Activated T-helper 17 cell treated with anti-CD3 and anti-CD28 coated beads, Interleukin-2, amount 50 U/mL, for 72 hours (primary cell): Measurements from ENCODE around the gene SLC44A2. TPM values are rescaled to one million over a fixed set of nuclear protein-coding genes. Genes with fewer than 3 reads are reported as not detected.
"Not testable (repeated sequence)": the region's sequence is repeated elsewhere in the genome, so short reads cannot be mapped to it uniquely, and the experiment has no call there.

Experiments used
- ATAC-seq: fragments of 150-1000 bp; cut with Tn5 transposase; replicated peaks from 2 replicates; pipeline ENCODE4 v1.10.0; 2021; ENCODE audit warnings: mild to moderate bottlenecking, moderate library complexity
- H3K27ac Mint-ChIP-seq: one replicate; pipeline ENCODE4 v1.8.0; 2022; ENCODE audit warnings: mixed read lengths
- H3K27me3 Mint-ChIP-seq: one replicate; pipeline ENCODE4 v1.8.0; 2022; ENCODE audit warnings: mixed read lengths
- H3K36me3 Mint-ChIP-seq: one replicate; pipeline ENCODE4 v1.8.0; 2022; ENCODE audit warnings: low read depth, mild to moderate bottlenecking, mixed read lengths
- H3K4me1 Mint-ChIP-seq: one replicate; pipeline ENCODE4 v1.8.0; 2022; ENCODE audit warnings: mixed read lengths
- H3K4me3 Mint-ChIP-seq: one replicate; pipeline ENCODE4 v1.8.0; 2022; ENCODE audit warnings: mild to moderate bottlenecking, mixed read lengths
- H3K9me3 Mint-ChIP-seq: one replicate; pipeline ENCODE4 v1.8.0; 2022; ENCODE audit warnings: mixed read lengths
- total RNA-seq, 2 donors: library from RNA; stranded (reverse); gene quantifications; one replicate each; pipeline ENCODE4 v1.2.3, GENCODE V29; 2022

SLC44A2 gene
- total RNA-seq, 2 donors from 2014 or later: 64.8 to 84.9 TPM

DNA sequence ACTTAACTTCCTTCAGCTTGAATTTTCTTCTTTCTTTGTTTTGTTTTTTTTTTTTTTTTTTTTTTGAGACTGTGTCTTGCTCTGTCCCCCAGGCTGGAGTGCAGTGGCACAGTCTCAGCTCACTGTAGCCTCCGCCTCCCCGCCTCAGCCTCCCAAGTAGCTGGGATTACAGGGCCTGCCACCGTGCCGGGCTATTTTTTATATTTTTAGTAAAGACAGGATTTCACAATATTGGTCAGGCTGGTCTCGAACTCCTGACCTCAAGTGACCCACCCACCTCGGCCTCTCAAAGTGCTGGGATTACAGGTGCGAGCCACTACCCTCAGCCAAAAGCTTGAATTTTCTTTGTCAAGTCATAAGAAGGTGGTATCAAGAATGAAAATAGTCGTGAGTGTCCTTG is 49.9 kb downstream of the SLC44A2 start:
- not testable (repeated sequence) for H3K4me3 Mint-ChIP-seq, H3K27ac Mint-ChIP-seq, ATAC-seq, H3K9me3 Mint-ChIP-seq, H3K4me1 Mint-ChIP-seq, H3K27me3 Mint-ChIP-seq
- H3K36me3 Mint-ChIP-seq: peaks cover 97% of the 10 kb centered on the region

DNA sequence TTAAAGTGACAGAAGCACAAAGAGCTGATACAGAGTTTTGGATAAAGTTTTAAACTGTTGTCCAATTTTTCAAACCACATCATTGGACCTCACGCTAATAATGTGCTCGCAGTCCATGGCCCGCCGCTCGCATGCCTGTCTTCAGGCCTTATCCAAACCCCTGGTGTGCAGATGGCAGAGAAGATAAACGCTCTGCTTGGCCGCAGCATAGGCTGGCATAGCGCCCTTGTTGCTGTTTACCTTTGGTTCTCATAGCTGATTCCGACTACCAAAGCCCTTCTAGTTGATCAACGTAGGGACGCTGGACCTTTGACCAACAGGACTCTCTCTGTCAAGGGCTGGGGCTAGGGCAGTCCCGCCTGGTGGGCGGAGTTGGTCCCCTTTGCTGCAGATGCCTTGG is 52.4 kb downstream of the SLC44A2 start:
- no peaks in the 10 kb centered on the region for H3K27me3 Mint-ChIP-seq
- peaks cover 99% of the 10 kb centered on the region for H3K36me3 Mint-ChIP-seq
- no peak overlapping the region for H3K27ac Mint-ChIP-seq
- H3K4me3 Mint-ChIP-seq: no peak overlapping the region
- H3K4me1 Mint-ChIP-seq: no peaks in the 10 kb centered on the region
- no peak for ATAC-seq
- no peaks in the 10 kb centered on the region for H3K9me3 Mint-ChIP-seq

DNA sequence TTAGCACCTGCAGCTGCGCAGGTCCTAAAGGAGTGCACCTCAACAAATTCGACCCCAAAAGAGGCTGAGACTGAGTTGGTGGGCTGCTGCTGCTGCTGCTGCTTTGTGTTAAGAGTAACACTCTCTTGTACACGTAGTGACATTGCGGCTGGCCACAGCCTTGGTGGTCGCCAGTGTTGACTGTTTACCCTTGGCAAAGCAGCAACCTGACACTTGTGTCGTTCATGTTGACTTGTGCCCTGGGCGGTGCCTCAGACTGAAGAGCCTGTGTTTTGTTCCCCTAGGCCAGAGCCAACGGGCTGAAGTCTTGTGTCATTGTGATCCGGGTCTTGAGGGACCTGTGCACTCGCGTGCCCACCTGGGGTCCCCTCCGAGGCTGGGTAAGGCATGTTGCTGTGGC is 53.5 kb downstream of the SLC44A2 start:
- Mint-ChIP-seq H3K9me3 (no peaks in the 10 kb centered on the region), H3K4me1 (no peaks in the 10 kb centered on the region), H3K36me3 (peaks cover 99% of the 10 kb centered on the region), H3K27ac (no peak overlapping the region), H3K27me3 (no peaks in the 10 kb centered on the region), H3K4me3 (no peak overlapping the region)
- ATAC-seq: no peak

DNA sequence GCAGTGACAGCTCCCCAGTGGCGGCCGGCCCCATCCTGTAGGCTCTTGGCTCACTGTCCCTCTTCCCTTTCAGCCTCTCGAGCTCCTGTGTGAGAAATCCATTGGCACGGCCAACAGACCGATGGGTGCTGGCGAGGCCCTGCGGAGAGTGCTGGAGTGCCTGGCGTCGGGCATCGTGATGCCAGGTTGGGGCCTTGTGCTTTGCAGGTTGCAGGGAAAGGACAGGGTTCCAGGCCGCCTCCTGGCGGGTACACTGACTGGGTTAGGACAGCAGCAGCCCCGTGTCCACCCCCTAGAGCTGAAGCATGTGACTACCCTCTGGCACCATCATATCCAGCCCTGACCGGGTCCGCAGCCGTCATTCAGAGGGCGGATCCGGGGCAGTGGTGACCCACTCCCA is 54.4 kb downstream of the SLC44A2 start:
- ATAC-seq: no peak
- Mint-ChIP-seq H3K27ac (no peak overlapping the region), H3K4me3 (no peak overlapping the region), H3K4me1 (no peaks in the 10 kb centered on the region), H3K9me3 (no peaks in the 10 kb centered on the region), H3K36me3 (peaks cover 99% of the 10 kb centered on the region), H3K27me3 (no peaks in the 10 kb centered on the region)

DNA sequence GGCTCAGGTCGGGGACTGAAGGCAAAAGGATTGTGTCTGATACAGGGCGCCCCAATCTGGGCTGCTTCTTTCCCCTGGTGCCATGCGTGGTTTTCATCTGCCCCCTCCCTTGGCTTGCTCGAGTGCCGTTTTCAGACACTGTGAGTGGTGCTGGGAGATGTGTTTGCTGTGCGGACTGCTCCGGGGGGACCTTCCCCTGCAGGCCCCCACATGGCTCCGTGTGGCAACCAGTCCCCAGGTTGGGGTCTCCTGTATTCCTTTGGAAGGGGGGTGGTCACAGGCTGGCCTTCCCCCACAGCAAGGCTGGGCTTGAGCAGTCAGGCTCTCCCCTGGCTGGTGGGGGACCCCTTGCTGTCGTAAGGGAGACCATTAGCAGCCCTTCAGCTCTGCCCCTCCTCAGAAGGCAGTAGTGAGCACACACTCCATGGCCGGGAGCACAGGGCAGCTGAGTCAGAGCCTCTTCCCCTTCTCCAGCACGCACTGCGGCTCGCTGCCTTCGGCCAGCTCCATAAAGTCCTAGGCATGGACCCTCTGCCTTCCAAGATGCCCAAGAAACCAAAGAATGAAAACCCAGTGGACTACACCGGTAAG is 55.3 kb downstream of the SLC44A2 start:
- Mint-ChIP-seq H3K4me1 (no peaks in the 10 kb centered on the region), H3K9me3 (no peaks in the 10 kb centered on the region), H3K36me3 (peaks cover 99% of the 10 kb centered on the region), H3K4me3 (no peak overlapping the region), H3K27me3 (no peaks in the 10 kb centered on the region), H3K27ac (no peak overlapping the region)
- ATAC-seq: no peak

DNA sequence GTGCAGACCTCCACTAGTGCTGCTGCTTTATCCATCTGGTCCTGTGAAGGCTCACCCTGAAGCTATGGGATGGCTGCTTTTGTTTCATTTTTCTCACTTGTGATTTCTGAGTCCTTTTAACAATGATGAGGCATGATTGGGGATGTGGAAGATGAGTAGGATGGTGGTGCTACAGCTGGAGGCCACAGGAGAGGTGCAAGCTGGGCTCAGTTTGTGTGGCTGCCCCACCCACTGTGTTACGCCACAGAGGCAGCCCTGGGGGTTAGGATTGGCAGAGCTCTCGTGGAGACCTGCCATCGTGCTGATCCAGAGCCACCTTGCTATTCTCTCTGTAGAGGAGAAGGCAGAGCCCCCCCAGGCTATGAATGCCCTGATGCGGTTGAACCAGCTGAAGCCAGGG is 56.3 kb downstream of the SLC44A2 start:
- no peak overlapping the region for H3K27ac Mint-ChIP-seq
- H3K9me3 Mint-ChIP-seq: no peaks in the 10 kb centered on the region
- peaks cover 94% of the 10 kb centered on the region for H3K36me3 Mint-ChIP-seq
- no peak overlapping the region for H3K4me3 Mint-ChIP-seq
- no peaks in the 10 kb centered on the region for H3K4me1 Mint-ChIP-seq
- no peaks in the 10 kb centered on the region for H3K27me3 Mint-ChIP-seq
- ATAC-seq: no peak

DNA sequence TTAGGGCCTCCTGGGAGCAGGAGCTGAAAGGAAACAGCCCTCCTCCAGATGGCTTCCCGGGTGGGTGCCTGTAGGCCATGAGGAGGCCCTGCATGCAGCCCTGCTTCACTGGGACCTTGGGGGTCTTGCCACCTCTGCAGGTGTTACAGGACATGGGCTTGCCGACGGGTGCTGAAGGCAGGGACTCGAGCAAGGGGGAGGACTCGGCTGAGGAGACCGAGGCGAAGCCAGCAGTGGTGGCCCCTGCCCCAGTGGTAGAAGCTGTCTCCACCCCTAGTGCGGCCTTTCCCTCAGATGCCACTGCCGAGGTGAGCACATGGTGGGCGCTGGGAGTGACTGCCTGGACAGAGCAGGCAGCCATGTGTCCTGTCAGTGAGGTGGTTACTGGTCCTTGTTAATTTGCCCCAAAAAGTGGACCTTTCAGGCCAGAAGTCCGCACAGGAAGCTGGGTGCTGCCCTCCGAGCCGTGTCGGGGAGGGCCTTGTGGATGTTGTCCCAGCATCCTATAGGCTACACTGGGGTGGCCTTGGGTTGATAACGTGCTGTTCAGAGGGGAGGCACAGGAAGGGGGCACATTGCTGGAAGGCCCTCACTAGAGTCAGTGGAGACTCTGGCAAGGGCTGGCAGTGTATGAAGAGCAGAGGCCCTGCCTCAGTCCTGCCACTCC is 57.2 kb downstream of the SLC44A2 start:
- H3K36me3 Mint-ChIP-seq: peaks cover 94% of the 10 kb centered on the region
- H3K4me1 Mint-ChIP-seq: no peaks in the 10 kb centered on the region
- H3K4me3 Mint-ChIP-seq: no peak overlapping the region
- no peak for ATAC-seq
- H3K27ac Mint-ChIP-seq: no peak overlapping the region
- no peaks in the 10 kb centered on the region for H3K9me3 Mint-ChIP-seq
- no peaks in the 10 kb centered on the region for H3K27me3 Mint-ChIP-seq

DNA sequence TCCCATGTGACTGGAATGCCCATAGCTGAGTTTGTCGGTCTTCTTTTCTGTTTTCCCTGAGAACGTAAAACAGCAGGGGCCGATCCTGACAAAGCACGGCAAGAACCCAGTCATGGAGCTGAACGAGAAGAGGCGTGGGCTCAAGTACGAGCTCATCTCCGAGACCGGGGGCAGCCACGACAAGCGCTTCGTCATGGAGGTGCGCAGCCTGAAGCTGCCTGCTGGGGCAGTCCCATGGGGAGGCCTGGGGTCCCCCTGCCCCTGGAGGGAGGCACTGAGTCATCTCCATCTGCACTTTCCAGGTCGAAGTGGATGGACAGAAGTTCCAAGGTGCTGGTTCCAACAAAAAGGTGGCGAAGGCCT is 57.7 kb downstream of the SLC44A2 start:
- no peaks in the 10 kb centered on the region for H3K27me3 Mint-ChIP-seq

DNA sequence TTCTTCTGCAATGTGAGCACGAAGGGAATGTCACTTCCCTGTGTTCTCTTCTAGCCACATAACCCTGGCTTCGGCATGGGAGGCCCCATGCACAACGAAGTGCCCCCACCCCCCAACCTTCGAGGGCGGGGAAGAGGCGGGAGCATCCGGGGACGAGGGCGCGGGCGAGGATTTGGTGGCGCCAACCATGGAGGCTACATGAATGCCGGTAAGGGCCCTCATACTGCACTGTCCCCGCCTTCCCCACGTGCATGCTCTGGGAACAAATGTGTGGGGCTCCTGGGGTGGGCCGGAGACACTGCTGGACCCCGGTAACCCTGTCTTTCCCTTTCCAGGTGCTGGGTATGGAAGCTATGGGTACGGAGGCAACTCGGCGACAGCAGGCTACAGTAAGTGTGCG is 58.2 kb downstream of the SLC44A2 start:
- peaks cover 94% of the 10 kb centered on the region for H3K36me3 Mint-ChIP-seq
- H3K27ac Mint-ChIP-seq: no peak overlapping the region

More for the DNA sequence above, 57.7 kb downstream of the SLC44A2 start:
- Mint-ChIP-seq H3K4me3 (no peak overlapping the region), H3K4me1 (no peaks in the 10 kb centered on the region), H3K9me3 (no peaks in the 10 kb centered on the region), H3K36me3 (peaks cover 94% of the 10 kb centered on the region), H3K27ac (no peak overlapping the region)
- ATAC-seq: no peak

DNA sequence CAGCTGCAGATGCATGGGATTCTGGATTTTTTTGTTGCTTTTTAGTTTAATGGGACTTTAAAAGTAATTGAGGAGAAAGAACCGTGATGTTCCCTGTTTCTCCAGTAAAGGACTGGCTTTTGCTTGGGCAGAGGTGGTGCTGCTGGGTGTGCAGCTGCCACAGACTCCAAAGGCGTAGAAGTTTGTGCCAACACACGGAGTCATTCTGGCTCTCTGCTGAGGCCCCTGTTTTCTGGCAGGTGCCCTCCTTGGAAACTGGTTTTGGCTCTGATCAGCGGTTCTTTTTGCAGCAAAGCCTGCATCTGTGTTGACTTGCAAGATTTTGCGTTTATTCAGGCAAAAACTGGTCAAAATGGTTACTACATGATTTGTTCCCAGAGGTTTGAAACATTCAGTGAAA is 59.9 kb downstream of the SLC44A2 start:
- Mint-ChIP-seq H3K9me3 (no peaks in the 10 kb centered on the region), H3K4me3 (no peak overlapping the region), H3K4me1 (no peaks in the 10 kb centered on the region), H3K27me3 (no peaks in the 10 kb centered on the region), H3K36me3 (peaks cover 94% of the 10 kb centered on the region), H3K27ac (no peak overlapping the region)
- ATAC-seq: no peak

More for the DNA sequence above, 58.2 kb downstream of the SLC44A2 start:
- Mint-ChIP-seq H3K9me3 (no peaks in the 10 kb centered on the region), H3K4me1 (no peaks in the 10 kb centered on the region), H3K27me3 (no peaks in the 10 kb centered on the region), H3K4me3 (no peak overlapping the region)
- no peak for ATAC-seq

DNA sequence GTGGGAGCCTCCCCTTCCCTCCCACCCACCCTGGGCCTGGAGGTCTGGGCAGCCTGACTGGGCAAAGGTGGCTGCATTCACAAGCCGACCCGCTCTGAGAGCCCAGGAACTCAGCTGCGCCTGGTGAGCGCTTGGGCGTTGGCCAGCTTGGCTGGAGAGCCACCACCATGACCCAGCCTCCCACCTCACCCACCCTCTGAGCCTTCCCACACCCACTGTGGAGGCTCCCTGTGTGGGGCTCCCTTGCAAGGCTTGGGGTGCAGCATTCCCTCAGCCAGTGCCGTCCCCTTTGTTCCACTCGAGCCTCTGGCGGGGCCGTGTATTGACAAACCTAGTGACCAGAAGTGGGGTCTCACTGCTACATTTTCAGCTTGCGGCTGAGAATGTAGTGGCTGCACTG is 60.8 kb downstream of the SLC44A2 start:
- Mint-ChIP-seq H3K27me3 (no peaks in the 10 kb centered on the region), H3K27ac (no peak overlapping the region), H3K9me3 (no peaks in the 10 kb centered on the region), H3K4me1 (no peaks in the 10 kb centered on the region), H3K4me3 (no peak overlapping the region), H3K36me3 (peaks cover 96% of the 10 kb centered on the region)
- ATAC-seq: no peak

DNA sequence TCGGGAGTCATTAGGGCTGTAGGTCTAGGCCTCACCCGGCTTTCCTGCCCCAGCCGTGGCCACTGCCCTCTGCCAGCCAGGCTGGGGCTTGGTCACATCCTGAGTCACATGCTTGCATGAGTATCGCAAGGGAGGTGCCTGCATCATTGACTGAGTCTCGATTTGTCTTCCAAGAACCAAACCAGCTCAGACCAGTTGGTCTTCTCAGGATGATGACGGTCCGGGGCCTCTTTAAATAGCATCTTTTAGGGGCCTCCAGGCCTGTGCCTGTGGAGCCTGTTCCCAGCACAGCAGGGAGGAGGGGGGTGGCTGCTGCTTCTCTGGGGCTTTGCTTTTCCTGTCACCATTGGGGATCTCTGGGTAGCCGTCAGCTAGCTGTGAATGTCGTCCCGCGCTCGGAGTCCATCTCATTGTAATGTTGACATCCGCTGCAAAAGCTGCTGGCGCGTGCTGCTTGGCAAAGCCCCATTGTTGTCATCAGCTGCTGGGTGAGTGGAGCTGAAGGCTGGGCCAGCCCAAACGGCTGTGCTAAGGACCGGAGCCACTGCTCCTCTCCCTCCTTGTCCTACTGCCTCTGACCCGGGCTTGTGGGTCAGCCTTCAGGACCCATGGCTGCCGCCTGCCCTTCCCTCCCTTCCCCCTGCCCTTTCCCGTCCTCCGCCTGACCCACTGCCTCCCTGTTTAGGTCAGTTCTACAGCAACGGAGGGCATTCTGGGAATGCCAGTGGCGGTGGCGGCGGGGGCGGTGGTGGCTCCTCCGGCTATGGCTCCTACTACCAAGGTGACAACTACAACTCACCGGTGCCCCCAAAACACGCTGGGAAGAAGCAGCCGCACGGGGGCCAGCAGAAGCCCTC is 61.5 kb downstream of the SLC44A2 start:
- H3K9me3 Mint-ChIP-seq: no peaks in the 10 kb centered on the region
- peaks cover 96% of the 10 kb centered on the region for H3K36me3 Mint-ChIP-seq
- H3K4me1 Mint-ChIP-seq: no peaks in the 10 kb centered on the region
- no peak for ATAC-seq
- no peak overlapping the region for H3K4me3 Mint-ChIP-seq
- no peaks in the 10 kb centered on the region for H3K27me3 Mint-ChIP-seq
- H3K27ac Mint-ChIP-seq: no peak overlapping the region

DNA sequence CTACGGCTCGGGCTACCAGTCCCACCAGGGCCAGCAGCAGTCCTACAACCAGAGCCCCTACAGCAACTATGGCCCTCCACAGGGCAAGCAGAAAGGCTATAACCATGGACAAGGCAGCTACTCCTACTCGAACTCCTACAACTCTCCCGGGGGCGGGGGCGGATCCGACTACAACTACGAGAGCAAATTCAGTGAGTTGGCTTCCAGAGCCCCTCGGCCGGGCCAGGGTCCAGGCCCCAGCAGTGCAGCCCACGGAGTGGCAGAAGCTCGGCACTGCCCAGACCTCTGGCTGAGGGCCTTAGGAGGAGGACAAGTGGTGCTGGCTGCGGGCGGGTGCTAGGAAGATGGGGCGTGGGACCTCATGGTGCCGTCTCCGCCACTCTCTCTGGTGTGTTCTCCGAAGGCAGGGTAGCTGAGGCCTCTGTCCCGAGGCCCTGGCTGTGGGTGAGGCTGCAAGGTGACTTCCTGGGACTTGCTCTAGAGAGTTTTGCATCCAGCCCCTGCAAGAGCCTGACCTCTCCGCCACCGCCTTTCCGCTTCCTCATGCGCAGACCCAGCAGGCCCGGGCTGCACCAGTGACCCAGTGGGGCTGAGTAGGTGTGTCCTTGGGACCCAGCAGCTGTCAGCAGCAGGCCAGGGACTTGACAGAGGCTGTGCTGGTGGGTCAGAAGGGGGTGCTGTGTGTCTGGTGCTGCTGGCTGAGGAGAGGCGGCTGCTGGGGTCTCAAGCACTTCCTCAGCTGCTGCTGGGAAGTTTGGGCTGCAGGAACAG is 62.4 kb downstream of the SLC44A2 start:
- no peak for ATAC-seq
- H3K27me3 Mint-ChIP-seq: no peaks in the 10 kb centered on the region
- H3K36me3 Mint-ChIP-seq: peaks cover 88% of the 10 kb centered on the region
- H3K9me3 Mint-ChIP-seq: no peaks in the 10 kb centered on the region
- H3K4me3 Mint-ChIP-seq: no peak overlapping the region
- H3K27ac Mint-ChIP-seq: no peak overlapping the region
- no peaks in the 10 kb centered on the region for H3K4me1 Mint-ChIP-seq

DNA sequence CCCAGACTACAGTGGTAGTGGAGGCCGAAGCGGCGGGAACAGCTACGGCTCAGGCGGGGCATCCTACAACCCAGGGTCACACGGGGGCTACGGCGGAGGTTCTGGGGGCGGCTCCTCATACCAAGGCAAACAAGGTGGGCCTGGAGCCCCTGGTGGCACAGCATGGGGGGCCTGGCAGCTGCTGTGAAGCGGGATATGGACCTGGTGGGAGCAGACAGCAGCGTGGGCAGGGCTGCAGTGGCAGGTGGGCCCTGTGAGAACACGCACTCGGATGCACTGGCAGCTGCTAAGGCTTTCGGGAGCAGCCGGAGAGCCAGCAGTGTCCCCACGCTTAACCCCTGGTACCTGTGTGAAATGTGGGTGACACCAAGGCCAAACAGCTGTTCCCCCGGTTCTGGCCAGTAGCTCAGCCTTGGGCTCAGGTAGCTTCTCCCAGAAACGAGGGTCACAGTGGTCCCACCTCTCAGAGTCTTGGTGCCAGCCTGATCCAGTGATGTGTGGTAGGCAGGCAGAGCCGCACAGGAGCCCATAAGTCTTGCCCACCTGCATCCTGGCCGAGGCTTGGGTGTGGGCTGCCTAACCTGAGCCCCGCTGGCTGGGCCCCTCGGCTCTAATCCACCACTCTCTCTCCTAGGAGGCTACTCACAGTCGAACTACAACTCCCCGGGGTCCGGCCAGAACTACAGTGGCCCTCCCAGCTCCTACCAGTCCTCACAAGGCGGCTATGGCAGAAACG is 63.4 kb downstream of the SLC44A2 start:
- Mint-ChIP-seq H3K4me3 (no peak overlapping the region), H3K27ac (no peak overlapping the region), H3K27me3 (no peaks in the 10 kb centered on the region), H3K9me3 (no peaks in the 10 kb centered on the region), H3K4me1 (no peaks in the 10 kb centered on the region), H3K36me3 (peaks cover 78% of the 10 kb centered on the region)
- ATAC-seq: no peak
